Prostate gland (tissue), 2 donors: ENCODE data around the gene ELK3.

Experiments
- CTCF ChIP-seq, 4 experiments: fragments of 200-600 bp in 2 of 4; fragments of 450-650 bp in 2 of 4; sonication (generic) in 2 of 4; IDR thresholded peaks; 1 replicate in 3 of 4; 2 replicates in 1 of 4; pipeline ENCODE4 v1.5.1; 2016 to 2019; ENCODE audit warnings: antibody characterized with exemption in 4 of 4, mild to moderate bottlenecking in 2 of 4, moderate library complexity in 2 of 4
- POLR2A ChIP-seq: fragments of 450-650 bp; IDR thresholded peaks from one replicate; pipeline ENCODE4 v1.6.1; 2016; ENCODE audit warnings: antibody characterized with exemption, mild to moderate bottlenecking
- POLR2AphosphoS5 ChIP-seq: sonication (generic); formaldehyde crosslinking; IDR thresholded peaks from one replicate; pipeline ENCODE4 v1.6.1; 2017; ENCODE audit warnings: antibody characterized with exemption

- TF ChIP-seq POLR2AphosphoS5 = no peak
- TF ChIP-seq POLR2A = no peak
- no peak for TF ChIP-seq CTCF (IDR thresholded peaks at IDR 0.05)
These were observed 32.7 kb downstream of the ELK3 start for GRCh38 chr12:96226801-96227348.
